DOHH2 (cell line): ENCODE results near the gene KRT76.

Experiments used
- H3F3A ChIP-seq: fragments of 200-600 bp; sonication (generic), shearing (Covaris generic); 2 replicates; pipeline ENCODE4 v1.6.0; 2016; ENCODE audit warnings: antibody characterized with exemption, mild to moderate bottlenecking; ENCODE audit not compliant: control insufficient read depth, insufficient read depth
- H3K27ac ChIP-seq: fragments of 200-600 bp; sonication (generic); 2 replicates; pipeline ENCODE4 v1.5.1; 2014; ENCODE audit warnings: low read depth, mild to moderate bottlenecking, low read length, moderate library complexity
- H3K27me3 ChIP-seq: fragments of 200-600 bp; sonication (generic); 2 replicates; pipeline ENCODE4 v1.6.1; 2014; ENCODE audit warnings: mild to moderate bottlenecking, low read length, mixed read lengths; ENCODE audit not compliant: control insufficient read depth
- H3K36me3 ChIP-seq: fragments of 200-600 bp; sonication (generic); 2 replicates; pipeline ENCODE4 v1.6.1; 2014; ENCODE audit warnings: mild to moderate bottlenecking, low read length, moderate library complexity, mixed read lengths; ENCODE audit not compliant: control insufficient read depth
- H3K4me1 ChIP-seq: fragments of 200-600 bp; sonication (generic); 2 replicates; pipeline ENCODE4 v1.6.1; 2014; ENCODE audit warnings: mild to moderate bottlenecking, low read length, mixed read lengths; ENCODE audit not compliant: control insufficient read depth
- H3K4me2 ChIP-seq: fragments of 200-600 bp; sonication (generic); 2 replicates; pipeline ENCODE4 v1.6.0; 2014; ENCODE audit warnings: mild to moderate bottlenecking, low read length, moderate library complexity
- H3K4me3 ChIP-seq: fragments of 200-600 bp; sonication (generic); 2 replicates; pipeline ENCODE4 v1.5.1; 2014; ENCODE audit warnings: mild to moderate bottlenecking, low read length, mixed read lengths
- H3K79me2 ChIP-seq: fragments of 200-600 bp; sonication (generic); 2 replicates; pipeline ENCODE4 v1.6.1; 2014; ENCODE audit warnings: mild to moderate bottlenecking, low read length, mixed read lengths; ENCODE audit not compliant: control insufficient read depth
- H3K9me2 ChIP-seq: fragments of 200-600 bp; sonication (generic); replicated peaks from 2 replicates; pipeline ENCODE4 v1.6.1; 2014; ENCODE audit warnings: mild to moderate bottlenecking, low read length, mixed read lengths; ENCODE audit not compliant: control insufficient read depth
- H3K9me3 ChIP-seq: fragments of 200-600 bp; sonication (generic); 2 replicates; pipeline ENCODE4 v1.6.1; 2014; ENCODE audit warnings: antibody characterized with exemption, low read length, mixed read lengths; ENCODE audit not compliant: control insufficient read depth, insufficient read depth
- H4K20me1 ChIP-seq: fragments of 200-600 bp; sonication (generic); 2 replicates; pipeline ENCODE4 v1.6.0; 2014; ENCODE audit warnings: low read depth, mild to moderate bottlenecking, antibody characterized with exemption, low read length, moderate library complexity; ENCODE audit not compliant: control insufficient read depth, insufficient read depth
- CTCF ChIP-seq: fragments of 200-600 bp; sonication (generic); IDR thresholded peaks from one replicate; pipeline ENCODE4 v1.5.1; 2014; ENCODE audit warnings: antibody characterized with exemption, mild to moderate bottlenecking, low read depth, low read length; ENCODE audit not compliant: poor library complexity, severe bottlenecking
- EZH2phosphoT487 ChIP-seq: fragments of 200-600 bp; sonication (generic); IDR thresholded peaks from 2 replicates; pipeline ENCODE4 v1.6.1; 2017; ENCODE audit warnings: borderline replicate concordance, mild to moderate bottlenecking, antibody characterized with exemption, low read length, moderate library complexity, mixed read lengths

Gene KRT76

DNA sequence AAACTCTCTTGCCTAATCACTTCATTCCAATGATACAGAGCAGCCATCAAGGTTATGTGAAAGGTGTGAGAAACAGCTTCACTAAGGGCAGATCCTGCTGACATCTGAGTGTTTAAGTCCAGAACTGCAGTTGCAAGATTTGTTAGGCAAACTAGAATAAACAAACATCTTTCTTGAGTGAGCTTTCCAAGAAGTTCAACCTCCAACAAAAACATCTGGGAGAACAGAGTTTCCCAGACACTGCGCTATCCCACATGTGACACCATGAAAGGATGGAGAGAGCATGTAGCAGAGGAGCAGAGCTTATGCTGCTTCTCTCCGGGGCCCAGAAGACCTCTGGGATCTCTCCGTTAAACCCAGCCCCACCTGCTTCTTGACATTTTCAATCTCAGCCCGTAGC, 5.6 kb downstream of the KRT76 start:
- H3K4me1 ChIP-seq: no peaks in the 10 kb centered on the region
- no peak overlapping the region for H3K27ac ChIP-seq
- H3F3A ChIP-seq: no peaks in the 10 kb centered on the region
- no peak for TF ChIP-seq EZH2phosphoT487
- H3K9me3 ChIP-seq: no peaks in the 10 kb centered on the region
- H3K4me2 ChIP-seq: no peak overlapping the region
- peaks cover 11% of the 10 kb centered on the region for H3K27me3 ChIP-seq
- no peaks in the 10 kb centered on the region for H3K9me2 ChIP-seq
- no peaks in the 10 kb centered on the region for H4K20me1 ChIP-seq
- no peak overlapping the region for H3K4me3 ChIP-seq
- no peaks in the 10 kb centered on the region for H3K36me3 ChIP-seq
- H3K79me2 ChIP-seq: no peaks in the 10 kb centered on the region

GRCh38 chr12:52771088-52771487, 6.1 kb downstream of the KRT76 start:
- no peak for TF ChIP-seq EZH2phosphoT487
- TF ChIP-seq CTCF: no peak
- H3K36me3 ChIP-seq: no peaks in the 10 kb centered on the region
- no peak overlapping the region for H3K27ac ChIP-seq
- no peaks in the 10 kb centered on the region for H3K79me2 ChIP-seq
- H3K4me2 ChIP-seq: no peak overlapping the region
- H3K9me2 ChIP-seq: no peaks in the 10 kb centered on the region
- H3K4me1 ChIP-seq: no peaks in the 10 kb centered on the region
- no peak overlapping the region for H3K4me3 ChIP-seq
- no peaks in the 10 kb centered on the region for H3K9me3 ChIP-seq
- H3F3A ChIP-seq: no peaks in the 10 kb centered on the region
- H4K20me1 ChIP-seq: no peaks in the 10 kb centered on the region
- H3K27me3 ChIP-seq: peaks cover 11% of the 10 kb centered on the region

DNA sequence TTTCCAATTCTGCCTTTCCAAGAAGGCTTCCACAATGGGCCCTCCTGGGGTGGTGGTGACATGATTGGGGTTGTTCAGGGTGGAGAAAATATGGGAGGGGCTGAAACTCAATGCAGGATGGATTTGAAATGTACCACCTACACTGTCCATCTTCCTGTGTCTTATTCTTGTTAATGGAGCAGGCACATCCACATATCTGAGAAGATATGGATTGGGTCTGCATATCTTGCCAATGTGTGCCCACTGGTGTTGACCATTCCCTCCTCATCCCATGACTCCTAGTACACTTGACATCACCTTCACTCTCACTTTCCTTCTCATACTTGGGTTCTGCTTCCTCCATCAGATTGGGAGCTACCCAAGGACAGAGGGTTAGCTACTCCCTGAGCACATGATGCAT, 7.2 kb downstream of the KRT76 start:
- Histone ChIP-seq H3K79me2 (no peaks in the 10 kb centered on the region), H3K9me2 (no peaks in the 10 kb centered on the region), H3K9me3 (no peaks in the 10 kb centered on the region), H3K27me3 (peaks cover 10% of the 10 kb centered on the region), H3K27ac (no peak overlapping the region), H3K4me2 (no peak overlapping the region), H3K4me3 (no peak overlapping the region), H3K4me1 (no peaks in the 10 kb centered on the region), H3F3A (no peaks in the 10 kb centered on the region), H3K36me3 (no peaks in the 10 kb centered on the region), H4K20me1 (no peaks in the 10 kb centered on the region)
- TF ChIP-seq EZH2phosphoT487 (no peak), CTCF (no peak)

GRCh38 chr12:52769354-52769753, 7.8 kb downstream of the KRT76 start:
- no peaks in the 10 kb centered on the region for H3F3A ChIP-seq
- no peaks in the 10 kb centered on the region for H3K4me1 ChIP-seq
- H3K4me2 ChIP-seq: no peak overlapping the region
- peaks cover 6% of the 10 kb centered on the region; the same call in 1 of the 2 replicates for H3K27me3 ChIP-seq
- no peaks in the 10 kb centered on the region for H3K36me3 ChIP-seq
- TF ChIP-seq EZH2phosphoT487: no peak
- TF ChIP-seq CTCF: no peak
- no peaks in the 10 kb centered on the region for H3K9me2 ChIP-seq
- H3K9me3 ChIP-seq: no peaks in the 10 kb centered on the region
- H3K27ac ChIP-seq: no peak overlapping the region
- H4K20me1 ChIP-seq: no peaks in the 10 kb centered on the region
- no peaks in the 10 kb centered on the region for H3K79me2 ChIP-seq
- no peak overlapping the region for H3K4me3 ChIP-seq
